Progenitor cell of endocrine pancreas (in vitro differentiated cells): ENCODE measurements around the gene TAP1. TPM values are rescaled to one million over a fixed set of nuclear protein-coding genes. Genes with fewer than 3 reads are reported as not detected.

Source experiments
- DNase-seq: peaks from one replicate; pipeline ENCODE4 v3.0.0; 2021; ENCODE audit warnings: low spot score; ENCODE audit not compliant: unreplicated experiment
- H3K27ac Mint-ChIP-seq: 2 replicates; pipeline ENCODE4 v1.8.0; 2021; ENCODE audit warnings: mild to moderate bottlenecking, moderate library complexity, mixed read lengths
- H3K27me3 Mint-ChIP-seq: 2 replicates; pipeline ENCODE4 v1.8.0; 2021; ENCODE audit warnings: mixed read lengths
- H3K36me3 Mint-ChIP-seq: 2 replicates; pipeline ENCODE4 v1.8.0; 2022; ENCODE audit warnings: mixed read lengths; ENCODE audit not compliant: insufficient read depth
- H3K4me1 Mint-ChIP-seq: 2 replicates; pipeline ENCODE4 v1.8.0; 2021; ENCODE audit warnings: low read depth, mixed read lengths
- H3K4me3 Mint-ChIP-seq: 2 replicates; pipeline ENCODE4 v1.8.0; 2021; ENCODE audit warnings: low read depth, mild to moderate bottlenecking, moderate library complexity, mixed read lengths
- H3K9me3 Mint-ChIP-seq: 2 replicates; pipeline ENCODE4 v1.8.0; 2021; ENCODE audit warnings: low read depth, mixed read lengths
- CTCF ChIP-seq: fragments of 200-600 bp; sonication (generic); IDR thresholded peaks from one replicate; pipeline ENCODE4 v1.5.0; 2021; ENCODE audit warnings: antibody characterized with exemption, mild to moderate bottlenecking; ENCODE audit not compliant: unreplicated experiment
- total RNA-seq: library from RNA; stranded (reverse); gene quantifications from 2 replicates; pipeline ENCODE4 v1.2.1, GENCODE V29; 2021

The TAP1 gene
- total RNA-seq, 1 donor from 2014 or later: 0.50 TPM

GRCh38 chr6:32845384-32845884 is 8.1 kb downstream of the TAP1 start:
- Mint-ChIP-seq H3K36me3 (no peaks in the 10 kb centered on the region), H3K27ac (no peak overlapping the region), H3K27me3 (peaks cover 94% of the 10 kb centered on the region), H3K4me1 (peaks cover 8% of the 10 kb centered on the region), H3K9me3 (no peaks in the 10 kb centered on the region), H3K4me3 (no peak overlapping the region)
- no peak for DNase-seq
- TF ChIP-seq CTCF: no peak

GRCh38 chr6:32844839-32845383 is 8.6 kb downstream of the TAP1 start:
- Mint-ChIP-seq H3K4me1 (peaks cover 8% of the 10 kb centered on the region), H3K36me3 (no peaks in the 10 kb centered on the region), H3K4me3 (peak overlapping the region; percentile 79), H3K27me3 (peaks cover 94% of the 10 kb centered on the region), H3K27ac (peak overlapping the region; percentile 73), H3K9me3 (no peaks in the 10 kb centered on the region)
- no peak for TF ChIP-seq CTCF
- DNase-seq: no peak

GRCh38 chr6:32843979-32844838 is 9.3 kb downstream of the TAP1 start, which contains the start of gene PSMB8:
TSS of gene PSMB8 (minus strand) at chr6:32844047. CDS start at chr6:32843996, 51 bp downstream.
- H3K4me1 Mint-ChIP-seq: peaks cover 8% of the 10 kb centered on the region
- peak within 1 kb of the TSS; percentile 73 for H3K27ac Mint-ChIP-seq
- peaks cover 91% of the 10 kb centered on the region for H3K27me3 Mint-ChIP-seq
- DNase-seq: peak; percentile 87
- no peaks in the 10 kb centered on the region for H3K9me3 Mint-ChIP-seq
- no peaks in the 10 kb centered on the region for H3K36me3 Mint-ChIP-seq
- peak within 1 kb of the TSS; percentile 79 for H3K4me3 Mint-ChIP-seq
- TF ChIP-seq CTCF: no peak

GRCh38 chr6:32843331-32843978 is 10.0 kb downstream of the TAP1 start:
- peaks cover 83% of the 10 kb centered on the region for H3K27me3 Mint-ChIP-seq
- H3K36me3 Mint-ChIP-seq: no peaks in the 10 kb centered on the region
- no peak overlapping the region for H3K27ac Mint-ChIP-seq

More at GRCh38 chr6:32843331-32843978, 10.0 kb downstream of the TAP1 start:
- no peak for DNase-seq
- H3K4me1 Mint-ChIP-seq: peaks cover 8% of the 10 kb centered on the region
- H3K4me3 Mint-ChIP-seq: peak overlapping the region; percentile 79
- H3K9me3 Mint-ChIP-seq: no peaks in the 10 kb centered on the region
- TF ChIP-seq CTCF: no peak
